Measurements from ENCODE around the gene CHST11.
"Not testable (repeated sequence)": the region's sequence is repeated elsewhere in the genome, so short reads cannot be mapped to it uniquely, and the experiment has no call there.

The CHST11 gene

GRCh38 chr12:104743202-104743580 lies 286.4 kb downstream of the CHST11 start:
- TF ChIP-seq ZFX (IDR thresholded peaks at IDR 0.05; ENCODE audit: borderline replicate concordance) (no peak), CTCF (IDR thresholded peaks at IDR 0.05) (no peak)
- H3K27ac ChIP-seq, result no peak overlapping the region

- not testable (repeated sequence) for H3K27ac ChIP-seq
Observed at GRCh38 chr12:104743753-104744548, 287.2 kb downstream of the CHST11 start.

GRCh38 chr12:104746467-104747088 lies 289.8 kb downstream of the CHST11 start:
- TF ChIP-seq CTCF (IDR thresholded peaks at IDR 0.05) (no peak), ZFX (IDR thresholded peaks at IDR 0.05; ENCODE audit: borderline replicate concordance) (no peak)
- H3K27ac ChIP-seq, result no peak overlapping the region

GRCh38 chr12:104747330-104747729 lies 290.6 kb downstream of the CHST11 start:
- no peak overlapping the region for H3K27ac ChIP-seq
- TF ChIP-seq CTCF (IDR thresholded peaks at IDR 0.05) (no peak), ZFX (IDR thresholded peaks at IDR 0.05; ENCODE audit: borderline replicate concordance) (no peak)

- H3K27ac ChIP-seq, result no peak overlapping the region
- TF ChIP-seq CTCF (IDR thresholded peaks at IDR 0.05) (no peak), ZFX (IDR thresholded peaks at IDR 0.05; ENCODE audit: borderline replicate concordance) (no peak)
Observed at GRCh38 chr12:104747955-104748354, 291.2 kb downstream of the CHST11 start.

- H3K27ac ChIP-seq, result no peak overlapping the region
- no peak for TF ChIP-seq ZFX (IDR thresholded peaks at IDR 0.05; ENCODE audit: borderline replicate concordance)
- no peak for TF ChIP-seq CTCF (IDR thresholded peaks at IDR 0.05)
Observed at GRCh38 chr12:104748356-104748755, 291.6 kb downstream of the CHST11 start.

- H3K27ac ChIP-seq, result no peak overlapping the region
- TF ChIP-seq ZFX (IDR thresholded peaks at IDR 0.05; ENCODE audit: borderline replicate concordance), result no peak
- TF ChIP-seq CTCF (IDR thresholded peaks at IDR 0.05), result no peak
Observed at GRCh38 chr12:104748790-104749189, 292.0 kb downstream of the CHST11 start.

All from 22Rv1 (cell line).